ENCODE measurements around the gene DMD.

DMD gene

GRCh38 chrX:33205321-33205720 is 6.0 kb downstream of the DMD start:
- H3K4me3 ChIP-seq (ENCODE audit: low read depth, low read length): no peak overlapping the region
- DNase-seq: no peak
- in situ Hi-C loops (cut with HindIII; ENCODE audit: low pct_ligation_motif_present, low sequenced_read_pairs): no loop called here

DNA sequence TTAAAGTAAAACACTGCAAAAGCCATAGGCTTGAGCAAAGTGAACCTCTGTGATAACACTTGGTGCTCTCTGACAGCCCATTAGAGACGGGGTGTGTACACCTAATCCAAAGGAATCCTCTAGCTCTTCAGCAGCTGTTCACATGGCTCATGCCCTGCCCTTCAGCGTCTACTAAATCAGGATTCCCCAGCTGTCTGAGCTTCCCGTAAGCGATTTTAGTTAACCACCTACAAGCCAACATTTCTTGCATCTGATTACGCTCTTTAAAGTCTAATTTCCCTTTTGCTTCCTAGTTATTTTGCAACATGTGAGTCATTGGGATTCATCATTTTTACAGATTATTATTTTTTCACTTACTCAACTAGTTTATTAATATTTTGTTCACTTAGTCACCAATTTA is 6.5 kb downstream of the DMD start:
- Histone ChIP-seq H3K27ac (no peak overlapping the region), H3K27me3 (replicated peaks) (no peaks in the 10 kb centered on the region), H3K4me3 (ENCODE audit: low read depth, low read length) (no peak overlapping the region), H3K36me3 (replicated peaks) (no peaks in the 10 kb centered on the region)
- TF ChIP-seq, protein P1, sequence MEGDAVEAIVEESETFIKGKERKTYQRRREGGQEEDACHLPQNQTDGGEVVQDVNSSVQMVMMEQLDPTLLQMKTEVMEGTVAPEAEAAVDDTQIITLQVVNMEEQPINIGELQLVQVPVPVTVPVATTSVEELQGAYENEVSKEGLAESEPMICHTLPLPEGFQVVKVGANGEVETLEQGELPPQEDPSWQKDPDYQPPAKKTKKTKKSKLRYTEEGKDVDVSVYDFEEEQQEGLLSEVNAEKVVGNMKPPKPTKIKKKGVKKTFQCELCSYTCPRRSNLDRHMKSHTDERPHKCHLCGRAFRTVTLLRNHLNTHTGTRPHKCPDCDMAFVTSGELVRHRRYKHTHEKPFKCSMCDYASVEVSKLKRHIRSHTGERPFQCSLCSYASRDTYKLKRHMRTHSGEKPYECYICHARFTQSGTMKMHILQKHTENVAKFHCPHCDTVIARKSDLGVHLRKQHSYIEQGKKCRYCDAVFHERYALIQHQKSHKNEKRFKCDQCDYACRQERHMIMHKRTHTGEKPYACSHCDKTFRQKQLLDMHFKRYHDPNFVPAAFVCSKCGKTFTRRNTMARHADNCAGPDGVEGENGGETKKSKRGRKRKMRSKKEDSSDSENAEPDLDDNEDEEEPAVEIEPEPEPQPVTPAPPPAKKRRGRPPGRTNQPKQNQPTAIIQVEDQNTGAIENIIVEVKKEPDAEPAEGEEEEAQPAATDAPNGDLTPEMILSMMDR (IDR thresholded peaks at IDR 0.05; ENCODE audit: low read depth, low read length, missing control alignments): no peak
- in situ Hi-C loops (cut with HindIII; ENCODE audit: low pct_ligation_motif_present, low sequenced_read_pairs): no loop called here
- DNase-seq: no peak

More at GRCh38 chrX:33205321-33205720, 6.0 kb downstream of the DMD start:
- no peaks in the 10 kb centered on the region for H3K27me3 ChIP-seq (replicated peaks)
- no peak overlapping the region for H3K27ac ChIP-seq
- H3K36me3 ChIP-seq (replicated peaks): no peaks in the 10 kb centered on the region
- TF ChIP-seq, protein P1 (IDR thresholded peaks at IDR 0.05; ENCODE audit: low read depth, low read length, missing control alignments): no peak

GRCh38 chrX:33198561-33199279 is 12.6 kb downstream of the DMD start:
- H3K4me3 ChIP-seq (ENCODE audit: low read depth, low read length): no peak overlapping the region
- TF ChIP-seq, protein P1 (IDR thresholded peaks at IDR 0.05; ENCODE audit: low read depth, low read length, missing control alignments): no peak
- no peak for DNase-seq
- in situ Hi-C loops (cut with HindIII; ENCODE audit: low pct_ligation_motif_present, low sequenced_read_pairs): no loop called here
- H3K27ac ChIP-seq: no peak overlapping the region
- H3K36me3 ChIP-seq (replicated peaks): no peaks in the 10 kb centered on the region
- H3K27me3 ChIP-seq (replicated peaks): no peaks in the 10 kb centered on the region

DNA sequence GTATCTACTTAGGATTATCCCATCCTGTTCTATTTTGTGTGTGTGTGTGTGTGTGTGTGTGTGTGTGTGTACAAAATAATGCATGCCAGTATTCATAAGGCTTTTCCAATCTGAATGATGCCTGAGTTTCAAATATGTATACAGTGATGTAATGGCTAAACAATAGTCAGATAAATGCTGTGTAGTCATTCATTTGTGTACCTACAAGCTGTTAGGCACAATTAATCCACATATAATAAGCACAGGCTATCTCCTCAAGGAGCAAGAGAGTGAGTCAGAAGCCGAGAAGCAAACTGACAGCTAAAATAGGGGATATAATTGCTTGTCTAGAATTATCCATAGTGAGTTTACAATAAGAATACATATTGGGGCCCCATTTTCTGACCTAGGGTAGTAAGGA is 15.7 kb downstream of the DMD start:
- no peaks in the 10 kb centered on the region for H3K27me3 ChIP-seq (replicated peaks)
- TF ChIP-seq, protein P1 (IDR thresholded peaks at IDR 0.05; ENCODE audit: low read depth, low read length, missing control alignments): no peak
- no peak overlapping the region for H3K27ac ChIP-seq
- in situ Hi-C loops (cut with HindIII; ENCODE audit: low pct_ligation_motif_present, low sequenced_read_pairs): no loop called here
- no peak overlapping the region for H3K4me3 ChIP-seq (ENCODE audit: low read depth, low read length)
- no peaks in the 10 kb centered on the region for H3K36me3 ChIP-seq (replicated peaks)
- DNase-seq: no peak

DNA sequence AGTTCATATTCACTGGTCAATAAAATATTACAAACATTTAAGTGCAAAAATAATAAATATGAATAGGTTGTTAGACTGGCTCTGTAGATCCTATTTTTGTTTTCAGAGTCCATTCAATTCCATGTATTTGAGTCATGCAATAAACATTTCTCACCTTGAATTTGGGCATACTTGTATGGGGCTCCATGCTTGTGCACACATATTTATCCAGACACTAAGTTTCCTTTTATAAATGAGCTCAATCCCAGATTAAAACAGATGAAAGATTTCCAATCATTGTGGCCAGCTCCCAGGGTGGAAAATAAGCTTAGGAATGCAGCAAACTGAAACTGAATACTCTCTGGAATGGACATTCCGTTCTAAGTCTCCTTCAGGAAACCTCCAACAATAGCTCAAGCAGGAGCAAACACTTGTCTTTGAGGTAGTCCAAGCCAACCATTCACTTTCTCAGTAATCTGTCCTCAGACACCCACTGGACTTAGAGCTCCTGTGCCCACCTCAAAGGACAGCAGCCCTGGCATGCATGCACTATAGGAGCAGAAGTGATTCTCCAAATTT is 16.4 kb downstream of the DMD start:
- Histone ChIP-seq H3K27me3 (replicated peaks) (no peaks in the 10 kb centered on the region), H3K4me3 (ENCODE audit: low read depth, low read length) (no peak overlapping the region), H3K27ac (peak overlapping the region; percentile 41), H3K36me3 (replicated peaks) (no peaks in the 10 kb centered on the region)
- in situ Hi-C loops (cut with HindIII; ENCODE audit: low pct_ligation_motif_present, low sequenced_read_pairs): no loop called here
- DNase-seq: no peak
- TF ChIP-seq, protein P1 (IDR thresholded peaks at IDR 0.05; ENCODE audit: low read depth, low read length, missing control alignments): no peak

All from brain microvascular endothelial cell (primary cell).